IMR-90 (cell line): ENCODE results near the gene FAXC.

Experiments used
- CHD1 ChIP-seq: IDR thresholded peaks from 2 replicates; pipeline ENCODE4 v1.6.1; 2012; ENCODE audit warnings: low read depth, low read length, improper control_type of control experiment
- RAD21 ChIP-seq: IDR thresholded peaks from 2 replicates; pipeline ENCODE4 v1.6.1; 2012; ENCODE audit warnings: low read length, improper control_type of control experiment

DNA sequence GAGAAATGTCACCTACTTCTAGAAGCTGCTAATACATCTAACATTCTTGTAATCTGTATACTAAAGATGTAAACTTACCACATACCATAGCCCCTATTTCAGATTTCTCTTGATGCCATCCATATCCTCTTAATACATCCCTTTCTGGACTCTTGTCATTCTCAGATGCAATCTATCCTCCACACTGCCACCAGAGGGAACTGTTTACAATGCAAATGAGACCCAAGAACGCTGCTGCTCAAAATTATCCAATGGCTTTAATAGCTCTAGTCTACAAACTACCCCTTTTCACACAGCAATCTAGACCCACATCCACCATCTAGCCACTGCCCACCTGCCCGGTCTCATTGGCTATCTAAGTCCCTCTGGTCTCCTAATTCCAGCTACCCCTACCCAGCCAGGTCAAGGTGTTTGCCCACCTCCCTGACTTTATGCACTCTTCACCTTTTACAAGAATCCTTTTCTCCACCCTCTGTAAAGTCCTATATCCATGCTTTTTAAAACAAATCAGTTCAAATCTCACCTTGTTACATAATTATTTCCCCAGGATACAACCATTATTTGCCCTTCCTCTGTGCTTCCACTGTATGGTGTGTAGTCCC, 14.8 kb downstream of the FAXC start:
- TF ChIP-seq CHD1 (no peak), RAD21 (peak; percentile 62)
